HCT116 (cell line): ENCODE results near the gene DAO. TPM values are rescaled to one million over a fixed set of nuclear protein-coding genes. Genes with fewer than 3 reads are reported as not detected.

ENCODE experiments used
- ATAC-seq: fragments of 200-7000 bp; cut with Tn5 transposase; 2 replicates; pipeline ENCODE4 v1.9.1; 2020; ENCODE audit warnings: mild to moderate bottlenecking, moderate library complexity
- BruUV-seq: library from RNA; stranded (reverse); fragments of 400-500 nt; replicated peaks from 2 replicates; lab custom pipeline; 2021; lab: Mats Ljungman, UMichigan
- CTCF ChIA-PET: fragments of 300-600 bp; sonication (Branson Sonifier 250); formaldehyde crosslinking; loops from one replicate; lab custom pipeline; 2021; ENCODE audit warnings: antibody characterized with exemption; lab: Charles Lee
- POLR2A ChIA-PET: fragments of 300-600, 350-600 bp; sonication (Branson Sonifier 250); formaldehyde crosslinking; loops from one replicate; lab custom pipeline; 2021; ENCODE audit warnings: antibody characterized with exemption; lab: Charles Lee
- RAD21 ChIA-PET, 2 experiments: fragments of 300-600 bp; sonication (Branson Sonifier 250); formaldehyde crosslinking; loops; one replicate each; lab custom pipeline; 2023; ENCODE audit warnings: low total read pairs in 2 of 2; ENCODE audit not compliant: uncharacterized antibody in 2 of 2, unreplicated experiment in 2 of 2, low non-redundant PET in 1 of 2; lab: Charles Lee
- DNase-seq: peaks from one replicate; pipeline ENCODE4 v3.0.0-alpha.2; 2010; ENCODE audit warnings: low read depth, low spot score
- H2AFZ ChIP-seq: fragments of 200-600 bp; shearing (Covaris generic), sonication (generic); 2 replicates; pipeline ENCODE4 v1.6.1; 2017; ENCODE audit warnings: low read depth, mixed run types, mixed read lengths, antibody characterized with exemption, low read length; ENCODE audit not compliant: poor library complexity, severe bottlenecking
- H3K27ac ChIP-seq: 2 replicates; pipeline ENCODE4 v1.5.1; 2012; ENCODE audit warnings: low read depth, low read length
- H3K27me3 ChIP-seq: fragments of 200-600 bp; sonication (generic); 2 replicates; pipeline ENCODE4 v1.6.1; 2016; ENCODE audit warnings: mixed run types, low read length, mixed read lengths; ENCODE audit not compliant: insufficient read depth
- H3K36me3 ChIP-seq, 2 experiments: fragments of 200-500 bp in 1 of 2; fragments of 200-600 bp in 1 of 2; sonication (Bioruptor generic) in 1 of 2; sonication (generic) in 1 of 2; 2 replicates each; pipeline versions ENCODE4 v1.5.1 to v1.6.1; 2014 to 2016; ENCODE audit warnings: low read length in 2 of 2, inconsistent platforms in 1 of 2, mixed read lengths in 1 of 2, mixed run types in 1 of 2; ENCODE audit not compliant: insufficient read depth in 2 of 2, control insufficient read depth in 1 of 2
- H3K4me1 ChIP-seq, 2 experiments: fragments of 200-600 bp in 1 of 2; sonication (generic) in 1 of 2; 2 replicates each; pipeline versions ENCODE4 v1.5.1 to v1.6.1; 2012 to 2017; ENCODE audit warnings: low read length in 2 of 2, inconsistent platforms in 1 of 2, mild to moderate bottlenecking in 1 of 2, mixed read lengths in 1 of 2, mixed run types in 1 of 2, moderate library complexity in 1 of 2; ENCODE audit not compliant: insufficient read depth in 2 of 2, control insufficient read depth in 1 of 2
- H3K4me2 ChIP-seq: fragments of 200-600 bp; sonication (generic); 2 replicates; pipeline ENCODE4 v1.6.1; 2017; ENCODE audit warnings: mixed run types, low read length, mixed read lengths
- H3K4me3 ChIP-seq, 2 experiments: fragments of 200-600 bp in 1 of 2; sonication (generic) in 1 of 2; replicated peaks in 1 of 2; 2 replicates each; pipeline ENCODE4 v1.5.1; 2011 to 2016; ENCODE audit warnings: low read length in 2 of 2, control low read depth in 1 of 2, low read depth in 1 of 2, mild to moderate bottlenecking in 1 of 2, mixed read lengths in 1 of 2, mixed run types in 1 of 2
- H3K79me2 ChIP-seq: fragments of 200-600 bp; sonication (generic); 2 replicates; pipeline ENCODE4 v1.6.1; 2017; ENCODE audit warnings: mild to moderate bottlenecking, mixed run types, low read length, moderate library complexity, mixed read lengths; ENCODE audit not compliant: insufficient read depth
- H3K9ac ChIP-seq: fragments of 200-600 bp; sonication (generic); 2 replicates; pipeline ENCODE4 v1.6.1; 2016; ENCODE audit warnings: low read length, mixed read lengths
- H3K9me2 ChIP-seq: fragments of 200-600 bp; sonication (generic), shearing (Covaris generic); 2 replicates; pipeline ENCODE4 v1.6.1; 2017; ENCODE audit warnings: mixed run types, mild to moderate bottlenecking, moderate library complexity; ENCODE audit not compliant: insufficient read depth
- H3K9me3 ChIP-seq, 2 experiments: fragments of 200-500 bp in 1 of 2; fragments of 200-600 bp in 1 of 2; sonication (Bioruptor generic) in 1 of 2; sonication (generic) in 1 of 2; 2 replicates each; pipeline ENCODE4 v1.6.1; 2014 to 2017; ENCODE audit warnings: low read length in 2 of 2, mixed read lengths in 2 of 2, inconsistent platforms in 1 of 2, low read depth in 1 of 2, mild to moderate bottlenecking in 1 of 2, mixed run types in 1 of 2, moderate library complexity in 1 of 2; ENCODE audit not compliant: control insufficient read depth in 1 of 2, insufficient read depth in 1 of 2
- H4K20me1 ChIP-seq: fragments of 200-600 bp; sonication (generic), shearing (Covaris generic); 2 replicates; pipeline ENCODE4 v1.6.1; 2017; ENCODE audit warnings: mixed run types, mild to moderate bottlenecking, moderate library complexity; ENCODE audit not compliant: insufficient read depth
- JUND ChIP-seq: IDR thresholded peaks from 2 replicates; pipeline ENCODE4 v1.6.1; 2012
- MAX ChIP-seq: IDR thresholded peaks from 2 replicates; pipeline ENCODE4 v1.6.1; 2012
- POLR2AphosphoS5 ChIP-seq: IDR thresholded peaks from 2 replicates; pipeline ENCODE4 v1.6.1; 2011; ENCODE audit warnings: mild to moderate bottlenecking, low read depth, low read length, moderate library complexity
- RAD21 ChIP-seq: IDR thresholded peaks from 2 replicates; pipeline ENCODE4 v1.6.1; 2012; ENCODE audit warnings: low read depth, mild to moderate bottlenecking
- REST ChIP-seq: IDR thresholded peaks from 2 replicates; pipeline ENCODE4 v1.6.1; 2012; ENCODE audit warnings: low read depth
- TCF7L2 ChIP-seq: IDR thresholded peaks from 2 replicates; pipeline ENCODE4 v1.7.0; 2011; ENCODE audit warnings: borderline replicate concordance, inconsistent platforms; ENCODE audit not compliant: insufficient read depth, insufficient read length; ENCODE audit errors: extremely low read depth
- YY1 ChIP-seq: IDR thresholded peaks from 2 replicates; pipeline ENCODE4 v1.6.1; 2011; ENCODE audit warnings: low read length, low read depth, moderate library complexity, mild to moderate bottlenecking; ENCODE audit not compliant: insufficient replicate concordance; ENCODE audit errors: extremely low read depth
- intact Hi-C: fragments of 100-400 bp; cut with micrococcal nuclease; formaldehyde crosslinking; loops from 2 replicates; pipeline ENCODE4 v1.10.0; 2022
- total RNA-seq: library from RNA; stranded (reverse); gene quantifications from one replicate; pipeline ENCODE4 v1.2.1, GENCODE V29; 2021; ENCODE audit not compliant: unreplicated experiment

Gene DAO
- total RNA-seq, 1 experiment from 2014 or later, result not detected

- POLR2A ChIA-PET, result no interaction called here
- no peak for DNase-seq
- no peak for ATAC-seq
These were observed 10.3 kb downstream of the DAO start for GRCh38 chr12:108890208-108890607.

More at GRCh38 chr12:108890208-108890607, 10.3 kb downstream of the DAO start:
- no peaks in the 10 kb centered on the region for H3K9me2 ChIP-seq
- H2AFZ ChIP-seq, result no peak overlapping the region
- H3K79me2 ChIP-seq, result no peaks in the 10 kb centered on the region
- no peak for TF ChIP-seq POLR2AphosphoS5
- TF ChIP-seq RAD21, result no peak
- no peak for TF ChIP-seq YY1
- TF ChIP-seq TCF7L2, result no peak
- no peak for TF ChIP-seq MAX
- TF ChIP-seq JUND, result no peak
- peak; percentile 87 for TF ChIP-seq REST
- no peaks in the 10 kb centered on the region for H4K20me1 ChIP-seq
- H3K27me3 ChIP-seq, result no peaks in the 10 kb centered on the region
- RAD21 ChIA-PET, result no interaction called here
- H3K9me3 ChIP-seq, result no peaks in the 10 kb centered on the region; a peak in 1 of 4 replicates
- H3K4me3 ChIP-seq, result no peak overlapping the region
- H3K9ac ChIP-seq, result no peak overlapping the region
- H3K36me3 ChIP-seq, result no peaks in the 10 kb centered on the region
- BruUV-seq, result no TSS peak
- intact Hi-C loops, result no loop called here
- no peaks in the 10 kb centered on the region for H3K4me1 ChIP-seq
- CTCF ChIA-PET, result no interaction called here
- no peak overlapping the region for H3K27ac ChIP-seq
- H3K4me2 ChIP-seq, result no peak overlapping the region
